Bronchial epithelial cell (primary cell): ENCODE measurements around the gene MLLT10. TPM values are rescaled to one million over a fixed set of nuclear protein-coding genes. Genes with fewer than 3 reads are reported as not detected.

Experiments
- DNase-seq: peaks from one replicate; pipeline ENCODE4 v3.0.0-alpha.2; 2010; ENCODE audit warnings: low read depth
- FAIRE-seq: peaks from 2 replicates; lab custom pipeline; 2011; peaks lifted over from hg19 to GRCh38; lab: Jason Lieb, UNC
- H3K27me3 ChIP-seq: 2 replicates; pipeline ENCODE4 v1.5.1; 2011; ENCODE audit warnings: low read length; ENCODE audit not compliant: control insufficient read depth, insufficient read depth
- H3K36me3 ChIP-seq: 2 replicates; pipeline ENCODE4 v1.5.1; 2011; ENCODE audit warnings: low read length; ENCODE audit not compliant: control insufficient read depth, insufficient read depth
- H3K4me3 ChIP-seq: 2 replicates; pipeline ENCODE4 v1.5.1; 2011; ENCODE audit warnings: mild to moderate bottlenecking, low read depth, low read length, control low read depth
- total RNA-seq: library from RNA; depleted of rRNA; stranded (reverse); fragments of >200 nt; gene quantifications from 2 replicates; pipeline ENCODE4 v1.2.1, GENCODE V29; 2014
- TF ChIP-seq, protein P1 (sequence below): IDR thresholded peaks from 2 replicates; pipeline ENCODE4 v1.5.1; 2011; ENCODE audit warnings: mild to moderate bottlenecking, moderate library complexity, low read length, control low read depth, inconsistent platforms; ENCODE audit not compliant: insufficient read depth, severe bottlenecking

The MLLT10 gene
- total RNA-seq, 1 donor from 2014 or later = 40.8 TPM

DNA sequence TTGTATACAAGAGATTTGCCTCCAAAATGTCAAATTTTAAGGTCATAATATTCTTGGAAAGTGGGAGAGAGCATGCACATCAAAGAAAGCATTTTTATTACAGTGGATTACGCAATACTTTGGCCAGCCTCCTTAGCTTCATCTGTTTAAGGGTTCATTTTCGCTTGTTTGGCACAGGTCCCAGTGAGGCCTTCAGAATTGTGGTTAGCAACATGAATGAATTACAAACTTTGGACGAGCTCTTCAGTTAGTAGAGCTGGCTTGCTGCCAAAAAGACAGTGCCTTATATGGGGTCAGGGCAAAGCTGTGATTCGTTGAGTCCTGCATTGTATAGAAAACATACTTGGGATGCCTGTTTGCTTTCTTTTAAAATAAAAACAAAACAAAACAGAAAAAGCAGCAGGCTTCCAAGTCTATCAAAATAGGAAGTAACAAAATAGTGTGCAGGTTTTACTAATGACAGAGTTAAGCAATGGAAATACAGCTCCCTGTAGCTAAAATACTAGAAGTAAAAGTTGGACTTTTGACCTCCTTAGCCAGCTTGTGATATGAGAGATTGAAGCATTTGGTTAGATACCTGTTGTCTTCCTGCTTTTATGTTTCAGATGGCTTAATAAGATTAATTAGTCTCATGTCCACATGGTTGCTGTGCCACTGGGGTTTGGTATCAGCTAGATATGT lies 190.8 kb downstream of the MLLT10 start:
- peak; percentile 97 for DNase-seq
- Histone ChIP-seq H3K36me3 (peaks cover 1% of the 10 kb centered on the region), H3K4me3 (no peak overlapping the region), H3K27me3 (no peaks in the 10 kb centered on the region)
- TF ChIP-seq, protein P1, sequence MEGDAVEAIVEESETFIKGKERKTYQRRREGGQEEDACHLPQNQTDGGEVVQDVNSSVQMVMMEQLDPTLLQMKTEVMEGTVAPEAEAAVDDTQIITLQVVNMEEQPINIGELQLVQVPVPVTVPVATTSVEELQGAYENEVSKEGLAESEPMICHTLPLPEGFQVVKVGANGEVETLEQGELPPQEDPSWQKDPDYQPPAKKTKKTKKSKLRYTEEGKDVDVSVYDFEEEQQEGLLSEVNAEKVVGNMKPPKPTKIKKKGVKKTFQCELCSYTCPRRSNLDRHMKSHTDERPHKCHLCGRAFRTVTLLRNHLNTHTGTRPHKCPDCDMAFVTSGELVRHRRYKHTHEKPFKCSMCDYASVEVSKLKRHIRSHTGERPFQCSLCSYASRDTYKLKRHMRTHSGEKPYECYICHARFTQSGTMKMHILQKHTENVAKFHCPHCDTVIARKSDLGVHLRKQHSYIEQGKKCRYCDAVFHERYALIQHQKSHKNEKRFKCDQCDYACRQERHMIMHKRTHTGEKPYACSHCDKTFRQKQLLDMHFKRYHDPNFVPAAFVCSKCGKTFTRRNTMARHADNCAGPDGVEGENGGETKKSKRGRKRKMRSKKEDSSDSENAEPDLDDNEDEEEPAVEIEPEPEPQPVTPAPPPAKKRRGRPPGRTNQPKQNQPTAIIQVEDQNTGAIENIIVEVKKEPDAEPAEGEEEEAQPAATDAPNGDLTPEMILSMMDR = no peak
- FAIRE-seq = peak; percentile 96

DNA sequence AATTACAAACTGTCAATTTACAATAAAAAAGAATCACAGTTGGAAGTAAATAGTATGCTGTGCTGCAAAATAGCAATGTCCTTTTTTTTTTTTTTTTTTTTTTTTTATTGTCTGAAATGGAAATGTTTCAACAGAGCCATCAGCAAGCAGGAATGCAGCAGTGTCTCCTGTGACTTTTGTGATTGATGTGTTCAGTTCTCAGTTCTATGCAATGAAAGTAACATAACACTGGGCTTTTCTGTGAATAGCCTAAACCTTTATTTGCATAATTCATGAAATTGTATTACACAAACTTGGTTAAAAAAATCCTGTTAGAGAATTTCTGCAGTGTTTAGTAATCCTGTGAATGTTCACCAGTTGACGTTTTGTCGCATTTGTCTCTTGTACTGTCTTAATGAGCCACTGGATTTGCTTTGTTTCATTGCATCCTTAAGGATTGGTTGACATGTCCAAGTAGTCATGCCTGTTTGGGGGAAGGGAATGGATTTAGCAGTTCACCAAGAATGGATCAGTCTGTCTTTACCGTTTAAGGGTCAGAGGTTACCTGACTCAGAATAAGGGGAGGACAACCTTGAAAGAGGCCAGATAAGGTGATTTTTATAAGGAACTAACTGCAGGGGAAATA lies 192.7 kb downstream of the MLLT10 start:
- FAIRE-seq (no peak), DNase-seq (peak; percentile 38)
- TF ChIP-seq, protein P1 = no peak
- H3K36me3 ChIP-seq = peaks cover 4% of the 10 kb centered on the region
- no peaks in the 10 kb centered on the region for H3K27me3 ChIP-seq
- H3K4me3 ChIP-seq = no peak overlapping the region

DNA sequence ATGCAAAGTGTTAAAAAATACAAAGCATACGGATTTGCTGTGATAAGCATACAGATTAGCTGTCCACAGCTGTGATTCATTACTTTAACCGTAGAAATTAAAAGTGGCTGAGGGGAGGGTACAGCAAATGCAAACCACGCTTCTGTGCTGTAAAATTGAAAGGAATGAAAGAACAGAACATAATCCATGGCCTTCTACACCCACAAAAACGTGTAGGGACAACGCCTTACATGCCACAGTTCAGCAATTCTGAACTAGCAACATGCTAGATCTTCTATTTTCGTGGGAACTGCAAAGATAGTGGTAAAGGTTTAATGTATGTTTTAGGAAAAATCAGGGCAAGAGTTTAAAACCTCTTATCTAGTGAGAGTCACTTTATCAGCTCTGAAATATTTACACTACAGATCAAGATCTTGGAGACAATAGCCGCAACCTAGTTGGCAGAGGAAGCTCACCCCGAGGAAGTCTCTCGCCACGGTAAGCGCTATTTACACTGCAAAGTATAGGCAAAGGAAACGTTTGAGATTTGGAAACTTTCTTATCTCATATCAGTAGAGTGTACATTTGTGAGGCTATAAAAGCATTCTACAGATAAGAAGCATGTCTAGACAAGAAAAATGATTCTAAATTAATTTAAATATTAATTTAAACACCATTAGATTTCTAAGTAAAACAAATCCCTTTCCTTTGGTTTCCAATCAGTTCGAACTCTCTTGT lies 193.6 kb downstream of the MLLT10 start:
- peaks cover 4% of the 10 kb centered on the region for H3K36me3 ChIP-seq

DNA sequence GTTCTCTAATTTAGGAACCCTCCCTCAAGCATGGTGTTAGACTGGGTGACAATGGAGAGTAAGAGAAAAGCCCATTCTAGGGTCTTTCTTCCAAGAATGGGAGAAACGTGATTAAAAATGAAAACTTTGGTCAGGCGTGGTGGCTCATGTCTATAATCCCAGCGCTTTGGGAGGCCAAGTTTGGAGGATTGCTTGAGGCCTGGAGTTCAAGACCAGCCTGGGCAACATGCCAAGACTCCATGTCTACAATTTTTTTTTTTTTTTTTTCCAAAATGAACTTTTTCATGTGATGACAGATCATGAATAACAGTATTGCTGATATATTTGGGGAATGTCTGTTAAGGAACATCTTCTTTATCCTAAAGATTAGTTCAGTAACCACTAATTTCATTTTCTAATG lies 194.6 kb downstream of the MLLT10 start:
- no peaks in the 10 kb centered on the region for H3K27me3 ChIP-seq
- H3K4me3 ChIP-seq = no peak overlapping the region
- TF ChIP-seq, protein P1 = no peak
- no peak for DNase-seq
- no peak for FAIRE-seq
- H3K36me3 ChIP-seq = peaks cover 6% of the 10 kb centered on the region

More for the DNA sequence above, 193.6 kb downstream of the MLLT10 start:
- H3K4me3 ChIP-seq = no peak overlapping the region
- H3K27me3 ChIP-seq = no peaks in the 10 kb centered on the region
- DNase-seq (peak; percentile 83), FAIRE-seq (peak; percentile 18)
- TF ChIP-seq, protein P1 = no peak

DNA sequence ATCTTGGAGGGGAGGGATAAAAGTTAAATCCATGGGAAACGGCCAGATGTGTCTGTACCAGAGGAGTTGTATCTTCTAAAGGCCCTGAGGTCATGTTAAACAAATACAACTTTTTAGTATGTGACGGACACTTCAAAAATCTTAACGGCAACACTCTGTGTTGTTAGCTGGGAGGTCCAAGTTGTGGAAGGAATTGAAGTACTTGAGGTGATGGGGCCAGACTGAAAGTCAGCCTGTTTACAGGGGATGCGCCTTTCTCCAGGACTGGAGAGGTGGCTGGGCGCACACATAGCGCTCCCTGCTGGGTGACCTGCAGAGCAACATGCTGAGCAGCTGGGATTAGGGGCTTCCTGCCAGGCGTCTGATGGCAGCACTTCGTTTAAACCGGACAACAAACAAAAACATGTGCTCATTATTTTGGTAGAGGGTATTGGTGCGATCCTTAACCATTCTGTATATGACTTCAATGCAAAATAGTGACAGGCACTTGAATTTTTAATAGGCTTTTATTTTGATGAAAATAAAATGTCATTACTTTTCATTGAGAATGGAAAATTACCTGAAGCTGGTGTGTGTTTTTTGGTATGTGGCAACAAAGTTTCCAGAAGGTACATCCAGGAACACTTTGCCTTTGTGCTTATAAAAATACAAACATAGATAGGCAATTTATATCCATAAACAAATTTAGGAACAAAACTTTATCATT lies 198.2 kb downstream of the MLLT10 start:
- Histone ChIP-seq H3K27me3 (no peaks in the 10 kb centered on the region), H3K4me3 (no peak overlapping the region), H3K36me3 (peaks cover 12% of the 10 kb centered on the region)
- TF ChIP-seq, protein P1 = peak; percentile 90
- DNase-seq (peak; percentile 55), FAIRE-seq (no peak)
